Astrocyte of the spinal cord (primary cell): ENCODE measurements around the gene NSMCE4A.
A peak's percentile ranks its signal among the peaks of the same experiment; 100 is the strongest.
"Not testable (repeated sequence)": the region's sequence is repeated elsewhere in the genome, so short reads cannot be mapped to it uniquely, and the experiment has no call there.

Source experiments
- DNase-seq: peaks from one replicate; pipeline ENCODE4 v3.0.0; 2011; ENCODE audit warnings: low read depth, low spot score
- H3K4me3 ChIP-seq: 2 replicates; pipeline ENCODE4 v1.5.1; 2011; ENCODE audit warnings: low read depth, mild to moderate bottlenecking, low read length, moderate library complexity
- in situ Hi-C: cut with HindIII; loops from 2 replicates; pipeline ENCODE4 v1.10.0; 2017; ENCODE audit warnings: low sequenced_read_pairs
- TF ChIP-seq, protein P1 (sequence below): IDR thresholded peaks from 2 replicates; pipeline ENCODE4 v1.5.1; 2012; ENCODE audit warnings: low read depth, mild to moderate bottlenecking, low read length, inconsistent platforms

Gene NSMCE4A

DNA sequence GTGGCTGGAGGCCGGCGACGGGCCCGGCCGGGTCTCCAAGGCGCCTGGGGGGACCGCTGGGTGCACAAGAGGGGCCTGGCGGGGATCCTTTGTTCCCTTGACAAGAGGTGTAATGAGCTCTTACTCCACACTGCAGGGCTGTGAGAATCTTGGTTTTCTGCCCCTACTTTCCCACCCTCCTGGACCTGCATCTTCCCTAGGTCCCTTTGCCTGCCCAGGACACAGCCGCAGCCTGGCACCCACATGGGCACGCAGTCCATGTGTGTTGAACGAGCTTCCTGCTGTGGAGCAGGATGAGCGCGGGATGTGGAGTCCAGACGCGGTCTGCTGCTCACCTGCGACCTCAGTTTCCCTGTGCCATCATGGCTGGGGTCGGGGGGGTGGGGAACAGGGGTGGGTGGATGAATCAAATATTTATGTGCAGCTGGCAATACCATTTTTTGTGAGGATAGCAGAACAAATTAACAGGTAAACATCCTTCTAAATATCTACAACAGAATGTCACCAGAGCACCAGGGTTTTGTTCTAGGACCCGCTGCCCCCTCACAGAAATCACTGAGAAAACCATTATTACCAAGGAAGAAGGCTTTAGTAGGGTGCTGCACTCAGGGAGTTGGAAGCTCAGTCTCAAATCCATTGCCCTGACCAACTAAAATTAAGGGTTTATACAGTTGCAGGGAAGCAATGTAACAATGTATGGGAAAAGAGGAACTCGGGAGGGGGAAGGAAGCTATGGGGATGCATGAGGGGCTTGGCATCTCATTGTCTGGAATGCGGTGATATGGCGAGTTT, 474 bp upstream of the NSMCE4A start:
- in situ Hi-C loops = no loop called here
- no peak for DNase-seq
- TF ChIP-seq, protein P1, sequence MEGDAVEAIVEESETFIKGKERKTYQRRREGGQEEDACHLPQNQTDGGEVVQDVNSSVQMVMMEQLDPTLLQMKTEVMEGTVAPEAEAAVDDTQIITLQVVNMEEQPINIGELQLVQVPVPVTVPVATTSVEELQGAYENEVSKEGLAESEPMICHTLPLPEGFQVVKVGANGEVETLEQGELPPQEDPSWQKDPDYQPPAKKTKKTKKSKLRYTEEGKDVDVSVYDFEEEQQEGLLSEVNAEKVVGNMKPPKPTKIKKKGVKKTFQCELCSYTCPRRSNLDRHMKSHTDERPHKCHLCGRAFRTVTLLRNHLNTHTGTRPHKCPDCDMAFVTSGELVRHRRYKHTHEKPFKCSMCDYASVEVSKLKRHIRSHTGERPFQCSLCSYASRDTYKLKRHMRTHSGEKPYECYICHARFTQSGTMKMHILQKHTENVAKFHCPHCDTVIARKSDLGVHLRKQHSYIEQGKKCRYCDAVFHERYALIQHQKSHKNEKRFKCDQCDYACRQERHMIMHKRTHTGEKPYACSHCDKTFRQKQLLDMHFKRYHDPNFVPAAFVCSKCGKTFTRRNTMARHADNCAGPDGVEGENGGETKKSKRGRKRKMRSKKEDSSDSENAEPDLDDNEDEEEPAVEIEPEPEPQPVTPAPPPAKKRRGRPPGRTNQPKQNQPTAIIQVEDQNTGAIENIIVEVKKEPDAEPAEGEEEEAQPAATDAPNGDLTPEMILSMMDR = peak; percentile 68
- peak overlapping the region; percentile 55 for H3K4me3 ChIP-seq

DNA sequence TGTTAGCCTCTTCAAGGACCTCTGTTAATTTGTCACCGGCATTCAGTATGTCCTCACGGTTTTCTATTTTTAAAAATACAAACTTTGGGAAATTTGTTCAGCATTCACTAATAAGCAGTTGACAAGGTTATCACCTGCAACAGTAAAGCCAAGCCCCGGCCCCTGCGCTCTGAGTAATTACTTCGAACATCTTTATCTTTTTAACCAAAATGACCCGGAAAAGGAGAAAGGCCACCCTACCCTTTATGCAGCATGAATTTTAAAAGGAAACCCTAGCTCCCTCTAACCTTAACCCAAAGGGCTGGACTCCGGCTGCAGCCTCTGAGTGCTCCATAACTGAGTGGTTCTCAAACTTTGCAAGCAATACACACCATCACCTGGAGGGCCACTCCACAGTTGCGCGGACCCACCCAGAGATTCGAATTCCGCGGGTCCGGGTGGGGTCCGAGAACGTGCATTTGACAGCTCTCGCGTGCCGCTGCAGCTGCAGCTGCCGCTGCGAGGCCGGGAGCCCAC, 940 bp downstream of the NSMCE4A start:
- in situ Hi-C loops = no loop called here
- DNase-seq = no peak
- H3K4me3 ChIP-seq = peak overlapping the region; percentile 55
- TF ChIP-seq, protein P1 = no peak

DNA sequence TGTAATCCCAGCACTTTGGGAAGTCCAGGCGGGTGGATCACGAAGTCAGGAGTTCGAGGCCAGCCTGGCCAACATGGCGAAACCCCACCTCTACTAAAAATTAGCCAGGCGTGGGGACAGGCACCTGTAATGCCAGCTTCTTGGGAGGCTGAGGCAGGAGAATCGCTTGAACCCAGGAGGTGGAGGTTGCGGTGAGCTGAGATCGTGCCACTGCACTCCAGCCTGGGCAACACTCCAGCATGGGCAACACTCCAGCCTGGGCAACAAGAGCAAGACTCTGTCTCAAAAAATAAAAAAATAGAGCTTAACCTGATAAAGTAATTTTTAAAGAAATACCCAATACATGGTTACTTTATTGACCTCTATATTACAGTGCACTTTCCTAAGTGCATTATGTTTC, 5.9 kb downstream of the NSMCE4A start:
- in situ Hi-C loops, H3K4me3 ChIP-seq: not testable (repeated sequence)

DNA sequence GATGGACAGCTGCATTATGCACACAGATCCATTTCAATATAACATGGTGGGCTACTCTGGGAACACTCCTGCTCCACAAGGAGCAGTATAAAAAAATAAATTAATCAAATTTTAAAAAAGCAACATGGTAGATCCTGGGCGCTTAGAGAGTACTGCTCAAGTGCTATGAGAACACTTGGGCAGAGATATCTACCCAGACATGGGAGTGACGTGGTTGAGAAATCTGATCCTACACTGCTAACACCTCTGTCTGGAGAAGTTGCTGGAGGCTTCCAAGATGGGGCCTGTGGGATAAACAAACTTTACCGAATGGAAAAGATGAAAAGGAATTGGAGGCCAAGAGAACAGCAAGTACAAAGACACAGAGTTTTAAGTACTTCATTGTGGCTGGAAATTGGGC, 9.0 kb downstream of the NSMCE4A start:
- TF ChIP-seq, protein P1 = no peak
- no peak overlapping the region for H3K4me3 ChIP-seq
- DNase-seq = no peak
- in situ Hi-C loops = no loop called here

More for the DNA sequence above, 5.9 kb downstream of the NSMCE4A start:
- not testable (repeated sequence) for DNase-seq

DNA sequence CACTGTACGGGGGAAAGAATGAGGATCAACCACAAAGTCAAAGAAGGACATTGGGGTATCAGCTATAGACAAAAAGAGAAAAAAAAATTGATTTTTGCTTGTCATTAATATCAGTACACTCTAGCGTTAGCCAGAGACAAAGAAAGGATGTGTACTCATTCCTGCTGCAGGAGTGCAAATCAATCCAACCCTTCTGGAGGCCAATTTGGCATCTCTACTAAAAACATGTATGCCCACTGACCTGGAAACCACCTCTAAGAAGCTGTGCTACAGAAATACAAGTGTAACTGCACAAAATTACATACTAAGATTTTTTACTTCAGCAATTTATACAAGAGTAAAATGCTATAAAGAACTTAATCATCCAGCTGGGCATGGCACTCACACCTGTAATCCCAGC, 13.6 kb downstream of the NSMCE4A start:
- DNase-seq = no peak
- TF ChIP-seq, protein P1 = no peak
- in situ Hi-C loops = no loop called here
- no peak overlapping the region for H3K4me3 ChIP-seq

DNA sequence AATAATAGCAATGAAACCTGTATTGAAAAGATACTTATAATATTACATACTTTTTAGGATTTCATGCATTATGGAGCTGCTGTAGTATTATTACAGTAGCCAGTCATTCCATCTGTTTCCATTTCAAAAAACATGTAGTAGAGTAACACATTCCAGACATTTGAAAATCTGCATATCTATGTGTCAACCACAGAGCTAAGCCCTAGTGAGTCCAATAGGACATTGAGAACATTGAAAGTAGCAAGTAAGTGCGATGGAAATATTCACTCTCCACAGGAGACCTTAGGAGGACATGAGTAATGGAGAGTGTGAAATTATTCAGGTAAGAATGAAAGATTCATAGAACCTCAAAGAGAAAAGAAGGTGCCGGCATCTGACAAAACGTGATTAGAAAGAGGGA, 15.3 kb downstream of the NSMCE4A start:
- no peak for DNase-seq
- in situ Hi-C loops = no loop called here
- TF ChIP-seq, protein P1 = no peak
- no peak overlapping the region for H3K4me3 ChIP-seq
